Measurements from ENCODE around the gene FARP1.

FARP1 gene

DNA sequence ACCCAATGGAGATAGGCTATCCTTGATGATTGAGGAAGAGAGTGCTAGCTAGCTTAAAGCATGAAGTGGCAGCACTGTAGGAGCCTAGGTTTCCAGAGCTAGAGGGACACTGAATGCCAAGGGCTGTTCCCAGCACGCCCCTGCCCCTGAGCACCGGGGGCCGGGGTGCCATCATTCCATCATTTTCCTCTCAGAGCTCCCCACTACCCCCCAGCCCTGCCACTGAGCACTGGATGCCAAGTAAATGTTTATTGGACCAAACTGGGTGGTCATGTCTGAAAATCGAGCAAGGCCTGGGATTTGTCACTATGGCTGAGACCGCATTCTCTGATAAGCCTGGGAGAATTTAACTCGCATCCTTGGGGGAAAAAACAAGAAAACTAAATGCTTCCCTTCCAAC lies 291.2 kb downstream of the FARP1 start:
- DNase-seq: no peak

DNA sequence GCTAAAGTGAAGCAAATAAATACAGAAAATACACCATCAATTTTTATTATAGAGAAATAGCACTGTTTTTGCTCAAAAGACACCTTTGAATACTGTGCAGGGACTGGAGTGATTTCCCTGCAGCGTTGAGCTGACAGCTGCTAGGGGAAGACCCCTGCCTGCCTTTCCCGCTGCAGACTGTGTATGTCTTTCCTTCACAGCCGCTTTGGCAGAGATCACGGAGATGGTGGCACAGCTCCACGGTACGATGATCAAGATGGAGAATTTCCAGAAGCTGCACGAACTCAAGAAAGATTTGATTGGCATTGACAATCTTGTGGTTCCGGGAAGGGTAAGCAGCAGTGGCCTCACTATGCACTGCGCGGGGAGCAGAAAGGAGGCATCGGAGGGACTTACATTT lies 292.5 kb downstream of the FARP1 start:
- no peak for DNase-seq

DNA sequence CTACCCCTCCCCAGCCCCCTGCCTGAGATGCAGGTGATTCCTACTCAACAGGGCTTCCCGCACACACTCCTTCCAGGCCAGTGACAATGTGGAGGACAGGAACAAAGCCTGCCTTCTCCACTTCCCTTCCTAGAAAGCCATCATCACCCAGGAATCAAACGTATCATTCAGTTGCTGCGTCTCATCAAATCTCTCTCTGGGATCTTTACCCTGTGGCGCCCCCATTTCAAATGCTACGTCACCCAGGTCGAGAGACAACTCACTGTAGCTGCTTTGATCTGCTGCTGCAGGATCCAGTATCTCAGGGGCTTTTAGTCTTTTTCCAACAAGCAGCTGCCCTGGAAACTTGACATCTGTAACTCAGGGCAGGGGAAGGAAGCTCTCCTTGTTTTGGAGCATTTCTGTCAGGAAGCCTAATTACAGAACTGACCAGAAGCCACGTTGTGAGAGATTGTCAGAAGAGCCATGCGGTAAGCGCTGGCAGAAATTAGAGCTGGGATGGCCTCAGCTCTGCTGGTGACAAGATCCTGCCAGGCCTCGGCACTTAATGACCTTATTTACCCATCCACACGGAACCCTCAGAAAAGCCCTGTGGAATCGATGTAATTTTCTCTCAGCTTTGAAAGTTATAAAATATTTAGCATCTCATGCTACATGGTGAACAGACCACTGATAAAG lies 293.5 kb downstream of the FARP1 start:
- no peak for DNase-seq

DNA sequence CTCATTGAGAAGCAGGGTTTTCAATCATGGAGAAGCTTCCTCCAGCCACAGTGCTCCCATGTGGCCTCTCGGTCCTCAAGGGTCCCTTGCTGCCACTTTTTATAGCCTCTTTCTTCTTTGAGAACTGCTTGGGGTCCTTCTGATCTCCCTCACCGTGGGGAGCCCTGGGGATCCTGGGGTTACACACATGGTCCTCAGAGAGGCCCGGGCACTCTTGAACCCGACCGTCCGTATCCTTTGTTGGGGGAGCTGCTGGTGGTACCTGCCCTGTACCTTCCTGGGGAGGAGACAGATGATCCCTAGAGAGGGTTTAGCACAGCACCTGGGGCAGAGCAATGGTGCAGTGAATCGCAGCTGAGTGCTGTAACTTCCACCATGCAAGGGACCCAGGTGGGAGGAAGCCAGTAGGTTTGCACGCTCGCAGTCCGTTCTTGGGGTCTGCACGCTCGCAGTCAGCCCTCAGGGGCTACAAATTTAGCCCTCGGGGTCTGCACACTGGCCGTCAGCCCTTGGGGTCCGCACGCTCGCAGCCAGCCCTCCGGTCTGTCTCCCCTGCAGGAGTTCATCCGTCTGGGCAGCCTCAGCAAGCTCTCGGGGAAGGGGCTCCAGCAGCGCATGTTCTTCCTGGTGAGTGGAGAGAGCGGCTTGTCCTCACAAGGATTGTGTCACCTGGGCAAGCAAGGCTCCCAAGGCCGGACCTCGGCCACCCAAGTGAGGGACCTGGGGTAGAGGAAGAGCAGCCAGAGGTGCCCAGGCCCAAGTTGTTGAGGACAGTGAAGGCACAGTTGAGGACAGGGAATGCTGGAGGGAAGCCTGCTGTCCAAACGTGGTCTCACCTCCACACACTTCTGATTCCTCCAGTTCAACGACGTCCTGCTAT lies 295.6 kb downstream of the FARP1 start:
- DNase-seq: no peak

DNA sequence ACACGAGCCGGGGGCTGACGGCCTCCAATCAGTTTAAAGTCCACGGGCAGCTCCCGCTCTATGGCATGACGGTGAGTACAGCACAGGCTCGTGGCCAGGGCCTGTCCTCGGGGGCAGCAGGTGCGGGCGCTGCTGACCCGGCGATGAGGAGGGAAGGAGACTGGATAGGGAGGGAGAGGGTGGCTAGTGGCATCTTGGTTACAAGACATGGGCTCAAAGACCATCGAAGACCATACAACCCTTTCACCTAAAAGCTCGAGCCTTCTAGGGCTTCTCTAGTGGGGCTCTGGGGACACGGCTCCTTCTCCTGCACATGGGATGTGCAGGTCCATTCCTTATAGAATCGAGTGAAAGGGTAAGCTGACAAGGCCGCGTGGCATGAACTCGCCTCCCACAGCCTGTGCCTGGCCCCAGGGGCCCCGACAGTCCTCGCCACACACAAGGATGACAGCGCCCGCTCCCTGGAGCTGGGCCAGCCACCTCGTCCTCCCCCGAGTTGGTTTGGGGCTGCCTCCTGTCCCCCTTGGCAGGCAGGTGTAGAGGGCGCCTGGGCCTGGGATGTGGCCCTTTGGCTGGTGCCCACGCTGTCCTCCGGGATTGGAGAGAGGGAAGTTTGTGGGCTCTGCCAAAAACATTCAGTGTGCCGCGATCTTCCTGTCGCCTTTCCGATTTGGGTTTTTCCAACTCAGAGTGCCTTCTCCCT lies 296.4 kb downstream of the FARP1 start:
- DNase-seq: no peak

DNA sequence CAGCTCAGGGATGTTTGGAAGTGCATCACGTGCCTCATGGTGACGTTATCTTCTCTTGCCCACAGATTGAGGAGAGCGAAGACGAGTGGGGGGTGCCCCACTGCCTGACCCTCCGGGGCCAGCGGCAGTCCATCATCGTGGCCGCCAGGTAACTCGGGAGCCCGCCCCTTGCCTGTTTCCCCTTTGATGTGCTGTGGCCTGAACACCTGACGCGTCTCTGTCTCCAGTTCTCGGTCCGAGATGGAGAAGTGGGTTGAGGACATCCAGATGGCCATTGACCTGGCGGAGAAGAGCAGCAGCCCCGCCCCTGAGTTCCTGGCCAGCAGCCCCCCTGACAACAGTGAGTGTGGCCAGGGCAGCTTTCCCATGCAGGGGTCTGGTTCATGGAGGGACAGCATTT lies 297.0 kb downstream of the FARP1 start:
- DNase-seq: no peak

DNA sequence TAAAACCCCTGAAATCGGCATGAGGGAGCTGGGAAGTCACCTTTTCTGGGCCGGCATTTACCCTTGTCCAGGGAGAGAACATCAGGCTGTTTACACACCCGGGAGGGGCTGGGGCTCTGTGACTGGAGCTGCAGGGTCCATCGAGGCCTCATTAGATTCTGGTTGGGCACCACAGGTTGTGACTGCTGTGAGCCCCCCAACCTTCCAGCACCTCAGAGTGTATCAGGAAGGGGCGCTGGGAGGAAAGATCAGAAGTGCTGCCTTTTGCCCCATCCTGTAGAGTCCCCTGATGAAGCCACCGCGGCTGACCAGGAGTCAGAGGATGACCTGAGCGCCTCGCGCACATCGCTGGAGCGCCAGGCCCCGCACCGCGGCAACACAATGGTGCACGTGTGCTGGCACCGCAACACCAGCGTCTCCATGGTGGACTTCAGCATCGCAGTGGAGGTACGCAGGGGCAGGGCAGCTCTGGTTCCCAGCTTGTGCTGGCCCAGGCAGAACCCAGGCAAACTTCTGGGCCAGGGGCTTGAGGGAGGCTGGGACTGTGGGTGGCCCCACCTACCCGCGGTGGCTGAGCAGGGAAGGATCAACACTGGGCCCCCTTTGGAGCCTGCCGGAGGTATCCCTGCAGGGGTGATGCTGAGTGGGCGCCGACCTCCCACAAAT lies 297.6 kb downstream of the FARP1 start:
- no peak for DNase-seq

DNA sequence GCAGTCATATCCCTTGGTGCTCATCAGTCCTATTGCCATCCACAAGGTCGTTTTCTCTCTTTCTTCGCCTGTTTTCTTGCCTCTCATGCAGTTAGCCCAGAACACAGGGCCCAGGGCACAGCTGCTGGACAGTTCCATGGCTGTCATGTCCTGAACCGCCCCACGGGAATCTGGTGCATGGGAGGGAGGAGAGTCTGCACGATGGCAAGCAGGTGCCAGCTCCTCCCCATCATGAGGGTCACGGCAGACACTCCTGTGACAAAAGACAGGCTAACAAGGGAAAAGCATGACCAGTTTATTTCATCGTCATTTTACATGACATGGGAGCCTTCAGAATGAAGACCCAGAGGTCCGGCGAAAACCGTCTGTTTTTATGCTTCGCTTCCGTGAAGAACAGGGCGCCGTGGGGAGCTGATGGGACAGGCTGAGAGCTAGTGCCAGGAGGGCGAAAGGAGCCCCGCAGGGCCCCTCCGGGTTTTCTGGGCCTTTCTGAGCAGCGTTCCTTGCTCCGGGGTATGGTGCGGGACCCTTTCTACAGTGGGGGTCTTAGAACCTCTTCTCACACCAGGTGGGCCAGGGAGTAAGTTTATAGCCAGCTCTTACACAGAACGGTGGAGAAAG lies 298.3 kb downstream of the FARP1 start:
- no peak for DNase-seq

DNA sequence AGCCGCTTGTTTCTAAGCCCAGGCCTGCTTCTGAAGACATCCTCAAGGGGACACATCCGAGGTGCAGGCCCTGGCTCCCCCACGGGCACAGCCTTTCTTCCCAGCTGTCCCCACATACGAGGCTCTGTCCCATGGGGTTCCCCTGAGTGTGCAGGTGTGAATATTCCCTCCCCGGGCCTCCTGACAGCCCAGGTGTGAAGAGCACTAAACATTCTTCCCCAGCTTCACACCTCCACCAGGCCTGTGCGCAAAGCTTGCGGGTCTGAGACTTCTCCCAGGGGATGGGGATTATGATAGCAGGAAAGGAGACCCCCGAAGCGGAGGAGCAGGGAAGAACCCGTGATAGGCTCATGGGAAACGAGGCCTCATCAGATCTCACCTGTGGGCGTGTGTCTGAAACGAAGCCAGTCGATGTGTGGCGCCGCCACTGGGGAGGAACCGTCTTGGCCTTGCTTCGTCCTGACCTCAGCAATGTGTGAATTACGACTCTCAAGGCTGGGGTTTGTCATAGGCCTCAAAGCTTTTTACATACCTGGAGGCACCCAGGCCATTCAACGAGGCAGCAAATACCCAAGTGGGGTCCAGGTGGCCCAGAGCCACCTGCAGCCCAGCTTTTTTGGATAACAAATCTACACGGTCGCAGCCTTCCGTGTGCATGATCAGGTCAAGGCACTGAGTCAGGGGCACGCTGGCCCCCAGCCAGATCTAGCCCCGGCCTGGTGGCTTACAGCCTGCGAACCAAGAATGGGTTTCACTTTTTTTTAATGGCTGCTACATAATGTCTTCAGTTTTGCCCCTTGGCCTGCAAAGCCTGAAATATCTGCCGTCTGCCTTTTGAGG lies 299.7 kb downstream of the FARP1 start:
- no peak for DNase-seq

DNA sequence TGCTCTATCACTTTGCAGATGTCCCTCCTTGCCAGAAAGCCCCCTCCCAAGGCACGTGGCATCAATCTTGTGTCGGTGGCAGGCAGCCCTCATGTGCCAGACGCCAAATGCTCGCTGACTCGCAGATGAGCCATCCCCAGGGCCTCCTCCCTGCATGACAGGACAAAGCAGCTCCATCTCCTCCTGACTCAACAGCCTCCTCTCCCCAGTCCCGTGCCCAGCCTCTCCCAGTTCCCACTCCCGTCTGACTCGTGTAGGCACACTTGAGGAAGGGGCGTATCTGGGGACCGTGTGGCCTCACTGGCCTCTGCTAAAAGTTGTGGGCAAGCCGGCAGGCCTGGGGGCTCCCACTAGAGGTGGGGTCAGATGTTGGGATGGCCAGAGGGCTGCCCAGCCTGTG lies 300.4 kb downstream of the FARP1 start:
- DNase-seq: no peak

DNA sequence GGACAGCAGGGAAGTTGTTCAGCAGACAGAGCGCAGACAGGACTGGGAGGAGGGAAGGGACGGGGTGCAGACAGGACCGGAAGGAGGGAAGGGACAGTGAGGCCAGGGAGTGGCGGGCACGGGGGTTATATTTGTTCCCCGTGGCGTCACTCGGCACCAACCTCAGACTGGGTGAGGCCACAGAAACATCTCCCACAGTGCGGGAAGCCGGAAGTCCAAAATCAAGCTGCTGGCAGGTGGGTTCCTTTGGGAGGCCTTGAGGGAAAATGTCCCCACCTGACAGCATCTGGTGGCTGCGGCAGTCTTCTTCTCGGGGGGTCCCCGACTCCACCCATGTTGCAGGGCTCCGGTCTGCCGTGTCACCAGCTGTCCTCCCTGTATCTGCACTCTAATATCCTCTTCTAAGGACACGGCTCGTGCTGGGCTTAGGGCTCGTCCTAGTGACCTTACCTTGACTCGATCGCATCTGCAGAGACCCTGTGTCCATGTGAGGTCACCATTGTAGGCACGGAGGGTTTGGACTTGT lies 301.0 kb downstream of the FARP1 start:
- no peak for DNase-seq

DNA sequence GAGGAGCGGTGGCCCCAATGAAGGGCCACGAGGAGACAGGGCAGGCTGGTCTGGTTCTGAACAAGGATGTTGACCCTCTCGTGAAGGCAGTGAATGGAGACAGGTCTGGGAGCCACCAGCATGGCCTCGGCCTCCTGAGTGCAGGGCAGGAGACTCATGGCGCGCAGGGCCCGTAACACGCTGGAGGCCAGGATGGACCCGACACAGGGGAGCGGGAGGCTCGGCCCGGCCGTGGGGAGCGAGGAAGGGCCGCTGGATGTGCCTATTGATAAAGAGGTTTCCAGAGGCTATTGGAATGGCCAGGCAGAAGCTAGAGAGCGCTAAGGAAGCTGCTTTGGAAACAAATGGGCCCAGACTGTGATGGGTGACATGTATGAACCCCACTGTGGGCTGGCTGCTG lies 301.5 kb downstream of the FARP1 start:
- no peak for DNase-seq

DNA sequence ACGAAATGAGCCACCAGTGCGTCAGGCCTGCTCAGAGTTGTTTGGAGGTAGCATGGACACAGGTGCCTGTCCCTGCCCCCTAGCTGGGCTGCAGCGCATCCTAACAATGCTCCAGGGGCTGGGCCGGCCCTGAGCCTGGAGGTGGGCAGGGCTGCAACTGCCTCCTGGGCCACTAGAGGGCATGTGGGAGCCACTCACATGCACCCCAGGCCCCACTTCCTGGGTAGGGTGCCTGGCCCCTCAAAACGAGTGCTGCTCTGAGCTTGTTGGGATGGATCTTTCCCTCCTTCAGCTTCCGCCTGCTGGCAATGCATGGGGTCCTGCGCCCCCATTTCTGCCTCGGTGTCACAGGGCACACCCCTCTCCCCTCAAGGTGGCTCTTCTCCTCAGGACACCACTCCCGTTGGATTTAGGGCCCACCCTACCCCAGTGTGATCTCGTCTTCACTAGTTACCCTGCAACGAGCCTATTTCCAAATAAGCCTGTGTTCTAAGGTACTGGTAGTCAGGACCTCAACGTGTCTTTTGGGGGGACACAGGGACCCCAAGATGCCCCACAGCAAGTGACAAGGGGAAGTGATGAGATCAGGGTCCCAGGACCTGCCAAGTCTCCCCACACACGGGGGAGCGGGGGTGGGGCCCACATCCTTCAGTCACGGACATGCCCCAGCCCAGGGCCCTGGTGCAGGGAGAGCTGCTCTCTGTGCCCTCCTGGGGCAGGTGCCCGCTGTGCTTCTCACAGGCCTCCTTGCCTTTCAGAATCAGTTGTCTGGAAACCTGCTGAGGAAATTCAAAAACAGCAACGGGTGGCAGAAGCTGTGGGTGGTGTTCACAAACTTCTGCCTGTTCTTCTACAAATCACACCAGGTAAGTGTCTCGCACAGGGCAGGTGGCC lies 302.7 kb downstream of the FARP1 start:
- peak; percentile 75 for DNase-seq

DNA sequence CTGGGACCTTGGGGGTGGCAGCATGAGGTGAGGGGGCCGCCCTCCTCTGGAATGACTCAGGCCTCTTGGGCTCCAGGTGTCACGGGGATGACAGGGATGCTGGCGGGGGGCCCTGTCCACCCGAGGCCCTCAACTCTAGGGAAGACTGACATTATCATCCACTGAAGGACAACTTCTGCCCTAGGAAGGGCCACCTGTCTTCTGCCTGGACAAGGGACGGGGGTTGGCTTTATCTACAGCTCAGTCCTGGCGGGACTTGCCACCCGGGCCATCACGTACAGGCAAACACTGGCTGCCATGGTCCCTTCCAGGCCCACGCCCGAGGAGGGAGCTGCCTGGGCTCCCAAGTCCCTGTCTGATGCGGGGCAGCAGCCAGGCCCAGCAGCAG lies 303.3 kb downstream of the FARP1 start:
- DNase-seq: no peak

DNA sequence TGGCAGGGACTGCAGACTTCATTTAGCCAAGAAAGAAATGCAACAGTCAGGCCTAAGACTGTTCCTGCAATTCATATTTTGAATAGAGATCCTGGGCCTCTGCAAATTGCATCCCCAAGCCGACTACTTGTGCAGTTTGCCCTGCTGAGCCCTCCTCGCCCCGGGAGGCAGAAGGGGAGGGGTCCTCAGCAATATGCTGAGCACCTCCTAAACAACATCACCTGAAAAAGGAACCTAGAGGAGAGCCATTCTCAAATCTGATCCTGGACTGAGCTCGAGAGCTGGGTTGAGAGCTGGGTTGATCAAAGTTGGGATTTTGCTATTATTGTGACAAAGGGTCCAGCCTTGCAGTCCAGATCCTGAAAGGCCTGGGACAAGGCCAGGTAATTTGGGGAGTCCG lies 304.2 kb downstream of the FARP1 start:
- DNase-seq: no peak

DNA sequence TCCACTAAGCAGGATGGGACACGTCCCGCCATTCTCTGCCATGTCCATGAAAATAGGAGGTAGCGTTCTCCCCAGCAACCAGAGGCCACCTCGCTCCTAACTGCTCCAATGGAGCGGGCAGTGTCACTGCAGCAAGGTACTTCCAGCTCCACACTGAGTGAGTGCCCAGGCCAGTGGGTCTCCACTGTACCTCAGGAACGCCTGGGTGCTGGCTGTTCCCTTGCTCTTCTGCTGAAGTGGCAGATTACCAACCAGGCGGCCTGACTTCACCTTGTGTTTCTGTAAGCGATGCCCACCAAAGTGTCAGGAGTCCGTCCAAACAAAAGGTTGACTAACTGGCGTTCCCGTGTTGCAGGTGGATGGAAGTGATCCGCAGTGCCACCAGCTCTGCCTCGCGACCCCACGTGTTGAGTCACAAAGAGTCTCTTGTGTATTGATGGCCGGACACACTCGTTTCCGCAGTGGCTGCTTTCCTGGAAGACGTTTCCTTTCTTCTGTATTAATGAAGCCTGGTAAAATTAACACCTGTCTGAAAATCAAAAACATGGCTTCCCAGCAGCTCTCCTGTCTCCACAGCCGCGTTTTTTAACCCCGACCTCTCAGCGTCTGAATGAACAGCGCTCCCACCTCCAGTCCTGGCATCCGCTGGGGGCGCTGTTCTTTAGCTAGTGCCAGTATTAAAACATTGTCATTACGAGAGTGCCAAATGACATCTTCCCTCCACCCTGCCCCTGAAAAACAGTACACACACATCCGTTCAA lies 305.2 kb downstream of the FARP1 start:
- no peak for DNase-seq

DNA sequence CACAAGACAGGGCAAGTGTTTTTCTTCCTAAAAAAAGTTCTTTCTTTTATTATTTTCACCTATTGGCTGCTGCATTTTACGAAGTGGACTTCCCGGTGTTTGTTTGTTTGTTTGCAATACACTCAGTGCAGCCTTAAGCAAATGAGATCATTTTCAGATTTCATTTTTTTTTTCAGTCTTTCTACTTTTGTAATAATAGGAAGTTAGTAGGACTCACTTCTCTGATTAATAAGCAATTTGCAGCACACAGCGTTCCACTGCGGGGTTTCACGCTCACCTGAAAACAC lies 305.7 kb downstream of the FARP1 start:
- no peak for DNase-seq

DNA sequence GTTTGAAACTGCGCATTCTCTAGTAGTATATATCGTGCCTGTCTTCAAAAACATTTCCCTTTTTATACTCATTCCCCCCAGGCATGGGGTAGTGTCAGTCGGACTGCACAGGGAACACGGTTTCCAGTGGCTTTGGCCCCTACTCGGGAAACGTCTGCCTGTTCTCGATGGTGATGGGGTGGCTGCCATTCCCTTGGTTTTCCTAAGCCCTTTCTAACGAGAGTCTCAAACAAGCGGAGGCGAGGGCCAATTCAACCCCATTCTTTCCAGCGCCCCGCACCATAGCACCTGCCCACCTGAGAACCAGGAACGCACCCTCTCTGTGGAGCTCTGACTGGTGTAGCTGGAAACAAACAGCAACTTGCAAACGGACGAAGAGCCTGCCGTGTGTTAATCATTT lies 306.4 kb downstream of the FARP1 start:
- no peak for DNase-seq

DNA sequence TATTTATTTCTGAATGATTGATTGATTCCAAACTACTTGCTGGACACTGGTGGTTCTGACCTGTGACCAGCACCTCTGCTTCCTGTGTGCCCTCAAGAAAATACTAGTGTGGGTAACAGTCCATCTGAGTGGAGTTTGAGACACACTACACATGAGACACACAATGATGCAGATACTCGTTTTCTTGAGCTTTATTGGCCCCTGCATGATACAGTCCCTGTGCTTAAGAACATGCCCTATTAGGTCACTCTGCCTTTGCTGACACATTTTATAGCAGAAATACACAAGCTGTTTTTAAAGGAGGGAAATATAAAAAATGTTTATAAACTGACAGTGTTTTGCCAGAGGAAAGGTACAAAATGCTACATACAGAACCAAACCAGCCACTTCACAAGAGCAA lies 307.1 kb downstream of the FARP1 start:
- no peak for DNase-seq

DNA sequence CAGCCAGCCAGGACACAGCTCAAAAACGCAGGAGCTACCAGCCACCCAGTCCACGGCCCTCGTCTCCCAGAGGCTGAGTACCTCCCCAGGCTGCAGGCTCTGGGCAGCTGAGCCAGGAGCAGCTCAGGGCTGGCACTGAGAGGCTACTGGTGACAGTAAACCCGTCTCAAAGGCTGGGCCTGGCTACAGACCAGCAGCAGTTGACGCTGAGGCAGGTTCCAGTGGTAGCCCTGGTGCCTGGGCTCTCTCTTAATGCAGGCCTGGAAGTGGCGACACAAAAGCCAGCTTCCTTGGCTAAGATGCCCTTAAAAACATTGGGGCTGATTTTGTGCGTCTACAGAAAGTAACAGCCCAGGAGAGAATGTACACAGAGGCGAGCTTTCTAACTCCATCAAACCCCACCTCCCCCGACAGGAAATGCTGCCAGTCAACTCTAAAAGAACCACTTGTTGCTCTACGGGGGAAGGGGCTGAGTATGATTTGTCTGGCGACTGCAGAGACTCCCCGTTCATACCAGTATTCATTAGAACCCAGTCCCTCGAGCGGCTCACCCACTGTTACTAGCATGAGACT lies 307.7 kb downstream of the FARP1 start:
- DNase-seq: no peak
